ENCODE measurements around the gene TSPAN5. TPM values are rescaled to one million over a fixed set of nuclear protein-coding genes. Genes with fewer than 3 reads are reported as not detected.

TSPAN5 gene
- total RNA-seq, 3 donors from 2014 or later, result 1.9 to 17.7 (median 12.8) TPM

- Histone ChIP-seq H3K36me3 (no peaks in the 10 kb centered on the region), H3K27ac (no peak overlapping the region), H3K27me3 (no peaks in the 10 kb centered on the region), H3K9me3 (no peaks in the 10 kb centered on the region), H3K4me1 (no peaks in the 10 kb centered on the region), H3K4me3 (no peak overlapping the region)
- no peak for TF ChIP-seq CTCF (IDR thresholded peaks at IDR 0.05)
- TF ChIP-seq POLR2AphosphoS5 (IDR thresholded peaks at IDR 0.05), result no peak
- no peak for TF ChIP-seq POLR2A (IDR thresholded peaks at IDR 0.05)
- intact Hi-C loops (cut with DNase I; ENCODE audit: low total_unique reads), result no loop called here
- DNase-seq (ENCODE audit: low spot score in 2 of 2), result no peak
Observed at GRCh38 chr4:98572697-98573096, 85.7 kb downstream of the TSPAN5 start.

DNA sequence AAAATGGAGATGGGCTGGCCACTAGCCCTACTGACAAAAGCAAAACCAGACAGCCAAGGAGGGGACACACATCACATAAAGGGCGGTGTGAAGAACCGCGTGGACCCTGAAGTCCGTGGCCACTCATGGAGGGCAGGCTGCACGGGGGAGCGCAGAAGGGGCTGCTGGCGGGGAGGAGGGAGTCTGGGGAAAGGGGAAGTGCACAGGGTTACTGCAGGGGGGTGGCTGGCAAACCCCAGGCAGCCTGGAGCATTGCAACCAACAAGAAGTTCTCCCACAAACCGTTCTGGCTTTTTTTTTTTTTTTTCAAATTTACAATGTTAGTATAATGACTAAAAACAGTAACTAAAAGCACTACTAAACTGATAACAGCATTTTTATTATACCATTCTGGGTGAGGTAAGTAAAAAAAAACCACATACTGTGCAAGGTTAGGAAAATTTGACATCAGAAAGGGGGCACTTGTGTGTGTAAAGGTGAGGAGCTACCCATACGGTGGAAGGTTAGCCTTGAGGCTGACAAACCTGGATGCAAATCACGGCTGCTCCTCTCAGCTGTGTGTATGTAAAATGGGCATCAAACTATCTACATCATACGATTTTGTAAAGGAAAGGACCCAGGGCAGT, 87.1 kb downstream of the TSPAN5 start:
- no peaks in the 10 kb centered on the region for H3K36me3 ChIP-seq
- no peak for DNase-seq (ENCODE audit: low spot score in 2 of 2)
- H3K4me3 ChIP-seq, result no peak overlapping the region
- H3K27me3 ChIP-seq, result no peaks in the 10 kb centered on the region
- no peak overlapping the region for H3K27ac ChIP-seq
- H3K4me1 ChIP-seq, result no peaks in the 10 kb centered on the region
- no peak for TF ChIP-seq POLR2A (IDR thresholded peaks at IDR 0.05)
- no peak for TF ChIP-seq CTCF (IDR thresholded peaks at IDR 0.05)
- TF ChIP-seq POLR2AphosphoS5 (IDR thresholded peaks at IDR 0.05), result no peak
- intact Hi-C loops (cut with DNase I; ENCODE audit: low total_unique reads), result no loop called here
- H3K9me3 ChIP-seq, result no peaks in the 10 kb centered on the region

DNA sequence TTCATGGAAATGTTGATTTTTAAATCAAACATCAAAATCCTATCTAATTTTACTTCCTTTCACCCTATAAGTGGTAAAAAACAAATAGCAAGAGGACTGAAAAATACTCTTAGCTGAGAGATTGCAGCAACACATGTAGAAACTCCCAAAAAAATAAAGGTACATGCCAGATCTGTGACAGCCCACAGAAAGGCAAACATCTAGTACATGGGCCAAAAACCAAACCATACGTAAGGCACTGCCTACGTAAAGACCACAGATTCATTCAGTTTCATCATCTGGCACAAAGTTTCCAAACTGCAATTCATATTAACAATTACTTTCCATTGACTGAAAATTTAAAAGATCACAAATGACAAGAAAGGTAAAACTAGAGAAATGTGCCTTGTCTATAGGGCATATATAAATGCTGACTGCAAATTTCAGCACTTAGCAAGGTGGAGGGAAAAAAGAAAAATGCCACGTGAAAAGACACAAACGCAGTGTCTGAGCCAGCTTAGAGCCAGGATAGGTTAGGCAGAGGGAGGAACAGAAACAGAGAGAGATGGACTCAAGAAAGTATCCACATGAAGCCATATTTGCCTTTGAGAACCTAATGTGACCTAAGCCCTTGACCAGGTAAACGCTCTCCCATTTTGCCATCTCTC, 88.1 kb downstream of the TSPAN5 start:
- TF ChIP-seq CTCF (IDR thresholded peaks at IDR 0.05) (no peak), POLR2AphosphoS5 (IDR thresholded peaks at IDR 0.05) (no peak), POLR2A (IDR thresholded peaks at IDR 0.05) (no peak)
- Histone ChIP-seq H3K4me3 (no peak overlapping the region), H3K9me3 (no peaks in the 10 kb centered on the region), H3K4me1 (no peaks in the 10 kb centered on the region), H3K27me3 (no peaks in the 10 kb centered on the region), H3K27ac (no peak overlapping the region), H3K36me3 (no peaks in the 10 kb centered on the region)
- intact Hi-C loops (cut with DNase I; ENCODE audit: low total_unique reads), result no loop called here
- no peak for DNase-seq (ENCODE audit: low spot score in 2 of 2)

DNA sequence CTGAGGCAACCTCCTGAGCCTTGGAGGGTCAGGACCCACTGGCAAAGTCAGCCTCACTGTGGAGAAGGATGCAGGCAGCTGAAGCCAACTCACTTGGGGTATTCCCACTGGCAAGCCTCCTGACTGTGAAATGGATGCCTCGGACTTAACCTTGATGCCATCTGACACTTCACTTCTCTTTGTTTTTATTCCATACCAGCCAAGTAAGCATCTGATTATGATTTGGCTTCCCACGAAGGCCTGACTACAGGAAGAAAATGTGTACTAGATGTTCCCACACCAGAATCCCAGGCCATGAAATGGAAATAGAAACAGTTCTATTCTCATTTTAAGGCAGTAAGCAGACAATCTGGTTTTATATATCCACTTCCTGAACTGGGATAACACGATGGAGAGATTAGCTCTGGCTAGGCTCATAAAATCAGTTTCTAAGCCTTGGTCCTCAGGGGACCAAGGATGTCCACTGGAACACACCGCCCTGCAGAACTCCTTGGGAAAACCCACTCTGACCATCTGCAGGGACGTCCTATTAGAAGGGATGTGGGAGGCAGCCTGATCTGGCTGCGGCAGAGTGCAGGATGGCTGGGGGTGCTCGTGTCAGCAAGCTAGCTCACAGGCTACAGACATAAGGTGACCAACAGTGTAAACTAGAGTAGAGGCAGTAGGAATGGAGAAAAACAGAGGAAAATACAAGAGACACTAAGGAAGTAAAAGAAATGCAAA, 89.3 kb downstream of the TSPAN5 start:
- DNase-seq (ENCODE audit: low spot score in 2 of 2), result no peak
- no peaks in the 10 kb centered on the region for H3K36me3 ChIP-seq
- no peak overlapping the region for H3K4me3 ChIP-seq
- H3K9me3 ChIP-seq, result no peaks in the 10 kb centered on the region
- H3K27me3 ChIP-seq, result no peaks in the 10 kb centered on the region
- intact Hi-C loops (cut with DNase I; ENCODE audit: low total_unique reads), result no loop called here
- TF ChIP-seq POLR2A (IDR thresholded peaks at IDR 0.05) (no peak), POLR2AphosphoS5 (IDR thresholded peaks at IDR 0.05) (no peak), CTCF (IDR thresholded peaks at IDR 0.05) (no peak)
- H3K4me1 ChIP-seq, result no peaks in the 10 kb centered on the region
- H3K27ac ChIP-seq, result peak overlapping the region; percentile 19 to 75

GRCh38 chr4:98567611-98568010, 90.8 kb downstream of the TSPAN5 start:
- Histone ChIP-seq H3K4me3 (no peak overlapping the region), H3K9me3 (no peaks in the 10 kb centered on the region), H3K27ac (no peak overlapping the region), H3K36me3 (no peaks in the 10 kb centered on the region), H3K4me1 (no peaks in the 10 kb centered on the region), H3K27me3 (no peaks in the 10 kb centered on the region)
- TF ChIP-seq CTCF (IDR thresholded peaks at IDR 0.05) (no peak), POLR2A (IDR thresholded peaks at IDR 0.05) (no peak), POLR2AphosphoS5 (IDR thresholded peaks at IDR 0.05) (no peak)
- DNase-seq (ENCODE audit: low spot score in 2 of 2), result no peak
- intact Hi-C loops (cut with DNase I; ENCODE audit: low total_unique reads), result no loop called here

Data from breast epithelium (tissue), 4 donors.